HG02610 (cell line): ENCODE measurements around the gene KLHDC9.
"Not testable (repeated sequence)": the region's sequence is repeated elsewhere in the genome, so short reads cannot be mapped to it uniquely, and the experiment has no call there.

Experiments used
- ATAC-seq: cut with Tn5 transposase; IDR thresholded peaks from one replicate; pipeline ENCODE4 v1.9.1; 2021; ENCODE audit warnings: mild to moderate bottlenecking, moderate library complexity; ENCODE audit not compliant: unreplicated experiment

The KLHDC9 gene

GRCh38 chr1:161098210-161099068 lies at the start of gene KLHDC9:
KLHDC9 (plus strand) TSS chr1:161098361; CDS start chr1:161098536, 175 bp downstream.
- ATAC-seq, result peak; percentile 69

GRCh38 chr1:161048949-161049722 lies 49.0 kb upstream of the KLHDC9 start:
- no peak for ATAC-seq

- ATAC-seq, result no peak
Measured at GRCh38 chr1:161051219-161051618, 46.9 kb upstream of the KLHDC9 start.

DNA sequence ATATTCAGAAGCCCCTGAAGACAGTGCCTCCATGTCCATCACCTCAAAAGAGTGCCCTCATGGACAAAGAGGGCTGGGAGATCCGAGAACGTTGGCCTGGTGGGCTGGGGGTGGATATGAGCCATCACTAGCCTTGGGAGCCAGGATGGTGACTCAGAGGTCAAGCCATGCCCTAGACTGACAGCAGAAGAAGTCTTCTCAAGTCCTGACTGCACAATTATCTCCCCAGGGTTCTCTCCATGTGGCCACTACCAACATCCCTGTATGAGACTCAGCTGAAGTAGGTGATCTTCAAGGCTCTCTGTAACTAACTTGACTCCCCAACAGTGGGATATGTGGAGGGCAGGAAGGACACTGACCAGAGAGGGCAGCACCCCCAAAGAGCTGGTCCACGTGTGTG lies 45.3 kb upstream of the KLHDC9 start:
- no peak for ATAC-seq

DNA sequence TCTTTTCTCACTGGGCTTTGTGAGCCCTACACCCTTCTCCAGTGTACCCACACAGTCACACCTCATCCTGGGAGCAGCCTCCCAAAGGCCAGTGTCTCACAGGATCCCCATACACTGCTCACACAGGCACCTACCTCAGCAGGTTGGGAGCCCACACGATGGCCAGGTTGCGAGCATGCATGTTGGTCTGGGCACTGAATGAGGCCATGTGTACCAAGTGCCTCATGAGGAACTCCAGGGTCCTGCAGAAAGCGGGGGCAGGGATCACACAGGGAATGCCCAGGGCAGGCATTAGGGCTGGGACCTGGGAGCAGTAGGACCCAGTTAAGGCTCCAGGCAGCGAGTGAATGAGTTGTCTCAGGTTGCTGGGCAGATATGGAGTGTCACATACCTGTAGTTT lies 43.9 kb upstream of the KLHDC9 start:
- ATAC-seq, result no peak

- ATAC-seq, result no peak
Measured at GRCh38 chr1:161054805-161055204, 43.4 kb upstream of the KLHDC9 start.

GRCh38 chr1:161059293-161059692 lies 38.9 kb upstream of the KLHDC9 start:
- no peak for ATAC-seq

- ATAC-seq, result no peak
Measured at GRCh38 chr1:161061419-161061818, 36.7 kb upstream of the KLHDC9 start.

GRCh38 chr1:161063936-161064335 lies 34.2 kb upstream of the KLHDC9 start:
- ATAC-seq, result not testable (repeated sequence)

DNA sequence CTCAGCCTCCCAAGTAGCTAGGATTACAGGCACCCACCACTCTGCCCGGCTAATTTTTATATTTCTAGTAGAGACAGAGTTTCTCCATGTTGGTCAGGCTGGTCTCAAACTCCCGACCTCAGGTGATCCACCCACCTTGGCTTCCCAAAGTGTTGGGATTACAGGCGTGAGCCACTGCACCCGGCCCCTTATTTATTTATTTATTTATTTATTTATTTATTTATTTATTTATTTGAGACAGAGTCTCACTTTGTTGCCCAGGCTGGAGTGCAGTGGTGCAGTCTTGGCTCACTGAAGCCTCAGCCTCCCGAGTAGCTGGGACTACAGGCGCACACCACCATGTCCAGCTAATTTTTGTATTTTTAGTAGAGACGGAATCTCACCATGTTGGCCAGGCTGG lies 32.5 kb upstream of the KLHDC9 start:
- not testable (repeated sequence) for ATAC-seq

DNA sequence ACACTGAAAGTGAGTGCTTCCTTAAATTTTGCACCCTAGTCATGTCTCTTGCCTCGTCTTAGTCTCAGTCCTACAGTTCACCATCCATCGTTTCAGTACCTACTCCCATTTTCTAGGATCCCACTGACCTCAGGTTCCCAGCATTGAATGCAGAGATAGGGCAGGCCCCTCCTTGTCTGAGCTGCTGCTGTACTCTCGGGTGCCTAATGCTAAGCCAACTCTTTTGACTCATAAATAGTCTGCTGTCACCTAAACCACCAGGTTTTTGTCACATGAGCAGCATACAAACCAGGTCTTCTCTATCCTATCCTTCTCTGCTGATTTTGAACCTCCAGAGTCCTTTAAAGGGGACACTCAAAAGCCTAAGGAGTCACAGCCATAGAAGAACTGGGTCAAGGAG lies 31.5 kb upstream of the KLHDC9 start:
- ATAC-seq, result no peak

DNA sequence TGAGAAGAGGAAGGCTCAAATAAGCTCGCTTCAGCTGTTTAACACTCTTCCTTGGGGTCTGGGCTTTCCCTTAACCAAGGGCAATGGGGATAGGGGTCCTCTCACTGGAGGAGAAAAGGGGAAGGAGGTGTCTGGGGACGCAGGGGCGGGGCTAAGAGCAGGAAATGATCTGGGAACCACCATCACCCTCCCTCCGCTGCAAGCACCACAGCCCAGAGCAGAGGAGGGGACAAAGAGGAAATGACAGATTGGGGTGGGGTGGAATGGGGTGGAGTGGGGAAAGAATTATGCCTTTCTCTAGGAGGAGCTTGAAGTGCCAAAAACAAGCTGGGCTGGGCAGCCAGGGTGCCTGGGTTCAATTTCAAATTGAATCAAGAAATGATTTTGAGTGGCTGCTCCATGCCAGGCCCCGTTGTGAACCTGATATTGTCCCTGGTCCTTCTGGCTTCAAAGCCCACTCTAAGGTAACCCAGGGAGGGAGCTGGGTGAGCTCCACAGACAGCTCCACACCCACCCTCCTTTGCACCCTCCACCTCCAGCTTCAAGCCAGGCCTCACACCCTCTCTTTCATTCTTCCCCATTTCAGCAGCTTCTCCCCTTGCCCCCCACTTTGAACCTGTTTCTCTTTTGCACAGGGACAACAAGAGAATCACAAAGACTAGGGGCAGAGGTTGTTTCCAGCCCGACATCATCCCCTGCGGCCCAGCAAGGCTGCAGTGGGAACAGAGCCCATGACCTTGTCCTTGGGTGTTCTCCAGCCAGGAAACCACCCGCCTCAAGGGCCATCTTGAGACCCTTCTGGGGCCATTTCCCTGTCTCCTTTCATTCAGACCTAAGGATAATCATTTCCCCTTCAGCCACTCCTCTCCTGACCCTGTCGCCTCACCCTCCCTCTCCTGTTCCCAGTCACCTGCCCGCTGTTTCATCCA lies 29.6 kb upstream of the KLHDC9 start:
- ATAC-seq, result peak; percentile 63

DNA sequence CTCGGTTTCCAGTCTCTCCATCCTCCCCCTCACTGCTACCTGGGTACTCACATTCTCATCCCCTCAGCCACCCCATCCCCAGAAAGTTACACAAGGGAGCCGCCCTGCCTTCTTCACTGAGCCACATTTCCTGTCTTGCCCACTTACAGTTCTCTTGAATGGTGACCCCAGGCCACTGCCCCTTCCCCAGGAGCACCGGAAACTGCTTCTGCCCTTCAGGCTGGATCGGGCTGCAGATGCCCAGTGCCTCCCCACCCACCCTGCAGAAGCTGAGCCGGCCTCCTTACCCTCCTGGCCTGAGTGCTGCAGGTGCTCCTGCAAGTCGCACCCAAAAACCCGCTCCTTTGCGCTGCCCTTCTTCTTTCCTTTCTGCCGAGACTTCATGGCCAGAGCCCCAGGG lies 28.9 kb upstream of the KLHDC9 start:
- no peak for ATAC-seq

GRCh38 chr1:161069731-161070270 lies 28.4 kb upstream of the KLHDC9 start, which contains the start of gene ARHGAP30:
ARHGAP30 (minus strand) TSS chr1:161069891; CDS start chr1:161069624, 267 bp downstream.
- peak; percentile 90 for ATAC-seq

GRCh38 chr1:161070761-161071160 lies 27.4 kb upstream of the KLHDC9 start:
- no peak for ATAC-seq

DNA sequence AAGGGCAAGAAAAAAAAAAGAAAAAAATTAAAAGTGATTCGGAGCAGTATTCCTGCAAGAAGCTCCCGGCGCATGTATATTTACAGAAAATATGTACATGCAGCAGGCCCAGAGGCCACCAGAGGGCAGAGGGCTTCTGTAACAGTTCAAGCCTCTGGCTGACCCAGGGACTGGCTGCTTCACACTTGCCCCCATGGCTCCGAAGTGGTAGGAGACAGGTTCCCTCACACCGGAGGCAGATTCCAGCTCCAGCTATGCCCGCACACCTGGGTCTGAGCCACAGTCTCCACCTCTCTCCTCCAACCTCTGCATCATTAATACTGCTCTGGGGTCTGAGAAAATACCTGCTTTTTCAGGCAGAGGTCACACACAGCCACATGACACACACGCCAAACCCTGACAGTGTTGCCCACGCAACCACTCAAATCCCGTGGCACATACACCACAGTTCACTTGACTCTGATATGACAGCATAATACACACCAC lies 26.2 kb upstream of the KLHDC9 start:
- ATAC-seq, result no peak

DNA sequence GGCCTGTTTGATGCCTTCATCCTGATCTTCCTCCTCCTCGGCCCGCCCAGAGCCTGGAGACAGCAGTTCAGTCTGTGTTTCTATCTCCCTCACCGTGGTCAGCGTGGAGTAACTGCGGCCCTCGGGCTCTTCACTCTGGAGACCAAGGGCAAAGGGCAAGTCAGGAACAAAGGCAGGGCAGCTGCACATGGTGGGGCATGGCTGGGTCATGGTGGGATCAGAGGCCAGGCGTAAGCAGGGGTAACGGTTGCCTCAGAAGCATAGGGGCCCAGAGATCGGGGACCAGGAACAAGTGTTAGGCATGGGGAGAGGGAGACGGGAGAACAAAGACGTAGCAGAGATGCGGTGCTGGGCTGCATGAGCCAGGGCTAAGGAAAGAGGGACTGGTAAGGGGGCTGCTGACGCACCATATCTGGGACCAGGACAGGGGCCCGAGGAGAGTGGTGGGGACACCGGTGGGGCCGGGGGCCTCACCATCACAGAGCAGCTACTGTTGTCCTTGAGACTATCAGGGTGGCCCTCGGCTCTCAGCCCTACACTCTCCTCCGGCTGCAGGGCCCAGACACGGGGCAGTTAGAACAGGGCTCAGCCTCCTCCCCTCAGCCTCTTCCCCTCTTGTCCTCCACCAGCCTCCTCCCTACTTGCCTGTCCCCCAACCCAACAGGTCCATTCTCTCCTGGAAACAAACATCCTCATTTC lies 25.3 kb upstream of the KLHDC9 start:
- ATAC-seq, result no peak

- ATAC-seq, result no peak
Measured at GRCh38 chr1:161073474-161074121, 24.6 kb upstream of the KLHDC9 start.

DNA sequence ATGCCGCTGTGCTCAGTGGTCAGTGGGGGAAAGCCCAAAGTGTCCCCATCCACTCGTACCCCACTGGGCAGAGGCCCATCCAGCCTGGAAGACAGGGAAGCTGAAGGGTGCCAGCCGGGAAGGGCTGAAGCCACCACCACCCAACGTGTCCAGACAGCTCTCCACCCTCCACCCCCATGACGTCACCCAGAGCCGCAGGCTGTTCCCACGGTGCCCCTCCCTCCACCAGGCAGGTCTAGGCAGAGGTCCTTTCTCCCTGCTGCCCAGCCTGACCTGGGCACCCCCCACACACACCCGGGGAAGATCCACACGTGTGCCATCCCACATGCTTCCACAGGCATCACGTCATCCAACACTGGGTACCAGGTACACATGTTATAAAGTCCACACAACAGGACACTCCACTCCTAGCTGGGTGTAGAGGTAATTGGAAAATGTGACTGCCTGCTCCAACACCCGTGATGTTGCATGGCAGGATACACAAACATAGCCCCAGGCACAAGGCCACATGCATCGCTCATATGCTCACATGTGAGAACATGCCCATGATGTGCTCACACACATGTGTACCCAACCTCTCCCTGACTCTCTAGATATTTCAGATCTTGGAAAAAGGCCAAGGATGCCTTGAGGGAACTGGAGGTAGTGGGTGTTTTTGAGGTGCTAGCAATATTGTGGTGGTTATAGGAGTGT lies 23.3 kb upstream of the KLHDC9 start:
- ATAC-seq, result no peak
